KBM-7 (cell line): ENCODE data around the gene CNTNAP5.

Experiments used
- DNase-seq: peaks from one replicate; pipeline ENCODE4 v3.0.0-alpha.2; 2015
- in situ Hi-C: fragments of 300-500 bp; cut with MboI; formaldehyde crosslinking; loops from 2 replicates; pipeline ENCODE4 v1.14.3; 2020; ENCODE audit warnings: low sequenced_read_pairs, low pct_unique_long_range_greater_than_20kb, mixed read lengths

CNTNAP5 gene

DNA sequence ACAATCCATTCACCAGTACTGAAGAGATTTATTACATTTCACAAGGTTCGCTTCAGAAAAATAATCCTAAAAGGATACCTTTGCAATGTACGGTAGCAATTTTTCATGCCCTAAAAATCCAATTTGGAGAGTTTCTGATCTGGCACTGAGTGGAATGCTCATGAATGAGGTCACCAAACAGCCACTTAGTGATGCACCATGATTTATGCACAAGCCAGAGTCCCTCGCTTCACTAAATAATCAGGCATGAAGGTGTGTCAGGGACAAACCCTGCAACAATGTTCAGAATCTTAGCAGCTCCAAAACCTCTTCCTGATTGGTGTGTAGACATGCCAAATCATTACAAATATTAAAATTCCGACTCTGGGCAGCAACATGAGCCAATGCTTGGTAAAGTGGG, 221.1 kb downstream of the CNTNAP5 start:
- in situ Hi-C loops = no loop called here
- no peak for DNase-seq

DNA sequence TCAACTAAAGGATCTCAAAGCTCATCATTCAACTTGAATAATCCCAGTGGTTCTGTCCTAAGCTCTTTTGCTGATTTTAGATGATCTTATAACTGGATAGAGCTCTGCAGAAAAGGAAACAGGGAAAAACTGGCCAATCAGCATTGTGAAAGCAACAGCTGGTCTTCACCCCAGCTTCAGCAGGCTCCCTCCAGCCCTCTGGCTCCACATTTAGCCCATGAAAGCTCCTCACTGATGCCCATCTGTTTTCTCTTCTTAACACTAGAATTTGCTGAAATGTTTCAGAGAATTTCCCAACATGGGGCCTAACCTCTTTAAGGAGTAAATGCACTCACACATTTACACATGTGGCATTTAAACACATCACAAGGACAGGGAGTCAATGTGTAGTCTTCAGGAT, 223.3 kb downstream of the CNTNAP5 start:
- in situ Hi-C loops = no loop called here
- DNase-seq = no peak

DNA sequence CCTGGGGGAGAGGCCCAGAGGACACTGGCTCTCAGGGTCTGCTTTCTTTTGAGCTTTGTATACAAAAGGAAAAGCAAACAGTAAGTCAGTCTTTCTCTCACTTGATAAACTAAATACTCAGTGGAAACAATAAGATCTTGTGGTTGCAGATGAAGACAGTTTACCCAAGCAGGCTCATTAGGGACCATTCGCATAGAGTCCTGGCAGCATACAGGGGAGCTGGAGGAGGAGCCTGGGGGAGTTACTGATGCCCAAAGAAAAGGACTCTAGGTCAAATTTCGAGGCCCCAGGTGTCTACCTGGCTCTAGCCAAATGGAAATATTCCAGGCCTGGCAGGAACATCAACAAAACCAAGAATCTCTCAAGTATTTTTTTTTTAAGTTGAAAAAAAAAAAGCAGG, 225.3 kb downstream of the CNTNAP5 start:
- in situ Hi-C loops = no loop called here
- no peak for DNase-seq

DNA sequence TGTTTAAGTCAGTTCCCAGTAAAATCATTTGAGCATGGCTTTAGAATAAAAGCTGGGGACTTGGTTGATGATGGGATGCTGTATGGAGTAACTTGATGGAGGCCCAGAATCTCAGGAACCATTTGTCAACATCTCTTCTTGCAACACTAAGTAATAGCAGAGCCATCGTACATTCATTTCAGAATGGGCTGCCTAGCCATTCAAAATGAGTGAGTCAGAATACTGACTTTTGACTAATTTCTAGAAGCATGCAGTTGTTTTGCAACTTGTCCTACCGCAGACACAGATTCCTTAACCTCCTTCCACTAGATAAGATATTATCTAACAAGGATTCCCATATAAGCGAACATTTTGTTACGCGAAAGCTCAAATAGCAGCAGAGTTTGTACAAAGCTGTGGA, 229.5 kb downstream of the CNTNAP5 start:
- in situ Hi-C loops = no loop called here
- no peak for DNase-seq

DNA sequence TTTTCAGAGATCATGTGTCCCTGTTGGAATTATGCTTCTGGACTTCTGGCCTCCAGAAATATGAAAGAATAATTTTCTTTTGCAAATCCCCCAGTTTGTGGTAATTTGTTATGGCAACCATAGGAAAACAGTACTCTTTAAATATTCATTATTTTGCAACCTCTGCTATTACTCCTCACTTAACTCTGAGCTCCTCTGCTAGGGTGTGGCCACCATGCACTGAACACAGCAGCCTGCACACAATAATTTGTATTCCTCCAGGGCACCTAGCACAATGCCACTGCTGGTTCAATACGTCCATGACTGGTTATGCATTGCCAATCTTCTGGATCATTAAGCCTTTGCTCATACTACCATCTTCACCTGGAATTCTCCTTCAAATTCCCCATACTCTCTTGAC, 232.0 kb downstream of the CNTNAP5 start:
- DNase-seq = no peak
- in situ Hi-C loops = no loop called here

DNA sequence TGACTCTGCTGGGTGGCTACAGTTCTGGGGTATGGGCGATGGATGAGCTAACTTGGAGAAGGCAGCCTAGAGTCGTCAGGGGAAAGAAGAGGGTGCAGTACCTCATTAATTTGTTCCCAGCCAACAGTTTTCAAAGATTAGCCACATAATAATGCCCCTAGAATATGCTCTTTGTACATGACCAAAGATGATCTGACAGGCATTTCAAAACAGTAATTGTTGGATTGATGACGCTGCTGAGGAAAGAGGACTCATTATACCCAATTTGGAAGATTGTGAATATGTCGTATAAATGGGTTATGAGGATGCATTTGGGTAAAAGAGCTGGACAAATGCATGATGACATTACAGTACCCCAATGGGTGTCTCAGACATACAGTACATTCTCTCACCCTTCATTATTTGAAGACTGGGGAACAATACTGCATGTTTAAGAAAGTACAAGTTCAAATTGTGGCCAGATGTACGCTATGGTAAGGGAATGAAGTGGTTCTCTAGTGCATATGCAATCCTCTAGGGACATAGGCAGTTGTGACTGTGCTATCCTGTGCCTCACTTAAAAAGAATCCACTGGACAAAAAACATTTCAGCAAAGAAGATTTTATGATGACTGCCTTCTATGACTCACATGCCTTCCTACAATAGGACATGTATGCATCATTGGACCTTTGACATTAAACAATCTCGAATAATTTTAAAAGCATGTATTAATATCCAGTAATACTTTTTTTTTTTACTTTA, 233.2 kb downstream of the CNTNAP5 start:
- in situ Hi-C loops = no loop called here
- no peak for DNase-seq

DNA sequence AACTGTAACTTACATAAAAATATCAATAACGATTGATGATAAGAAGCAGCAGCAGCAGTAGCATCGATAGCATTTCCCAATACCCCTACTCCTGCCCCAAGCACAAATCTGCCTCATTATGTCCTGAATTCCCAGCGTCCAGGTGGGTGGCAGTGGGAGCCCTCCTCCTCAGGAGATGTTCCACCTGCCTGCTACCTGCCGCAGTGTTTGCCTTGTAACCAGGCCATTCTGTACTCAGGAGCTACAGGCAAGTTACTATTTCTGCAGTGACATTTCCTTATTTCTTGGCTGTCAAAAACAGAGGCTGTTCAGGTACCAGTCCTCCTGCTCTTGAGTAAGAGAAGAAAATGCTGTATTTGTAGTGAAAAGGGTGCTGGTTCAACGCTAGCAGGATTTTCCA, 236.4 kb downstream of the CNTNAP5 start:
- no peak for DNase-seq
- in situ Hi-C loops = no loop called here

DNA sequence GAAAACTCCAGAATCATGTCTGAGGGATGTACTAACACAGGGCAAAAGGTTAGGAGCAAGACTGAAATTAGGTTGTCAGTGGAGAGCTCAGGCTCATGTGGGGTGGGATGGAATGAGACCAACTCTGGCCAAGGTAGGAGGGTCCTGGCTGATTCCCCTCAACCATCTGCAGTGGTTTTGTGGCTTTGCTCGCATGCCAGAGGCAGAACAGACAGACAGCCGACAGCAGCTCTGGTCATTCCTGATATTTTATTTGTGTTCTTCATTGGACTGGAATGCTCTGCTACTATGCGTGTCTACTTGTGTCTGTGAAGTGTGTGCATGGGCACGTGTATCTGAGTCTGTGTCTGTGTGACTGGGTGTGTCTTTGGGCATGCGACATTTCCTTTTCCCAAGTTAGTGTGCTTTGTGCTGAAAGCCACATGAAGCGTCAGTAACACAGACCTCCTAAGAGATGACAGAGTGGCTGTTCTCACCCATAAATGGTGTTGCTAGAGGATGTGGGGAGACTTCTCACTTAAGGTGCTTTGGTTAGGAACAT, 239.5 kb downstream of the CNTNAP5 start:
- no peak for DNase-seq
- in situ Hi-C loops = no loop called here

DNA sequence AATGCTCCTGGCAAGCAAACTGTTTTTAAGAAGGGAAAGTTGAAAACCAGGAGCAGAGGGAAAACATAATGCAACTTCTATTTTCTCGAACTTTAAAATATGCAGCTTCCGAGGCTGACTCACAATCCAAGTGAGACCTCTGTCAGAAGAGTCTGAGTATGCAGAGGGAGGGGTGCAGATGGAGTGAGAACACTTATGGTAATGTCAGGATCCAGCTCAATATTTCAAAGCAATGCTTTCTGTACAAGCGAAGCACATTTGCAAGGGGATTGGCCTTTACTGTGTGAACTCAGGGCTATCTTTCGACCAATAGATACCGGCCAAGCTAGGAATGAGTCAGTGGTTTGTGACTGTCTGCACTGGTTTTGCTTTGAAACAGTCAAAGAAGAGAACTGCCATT, 242.7 kb downstream of the CNTNAP5 start:
- no peak for DNase-seq
- in situ Hi-C loops = no loop called here

DNA sequence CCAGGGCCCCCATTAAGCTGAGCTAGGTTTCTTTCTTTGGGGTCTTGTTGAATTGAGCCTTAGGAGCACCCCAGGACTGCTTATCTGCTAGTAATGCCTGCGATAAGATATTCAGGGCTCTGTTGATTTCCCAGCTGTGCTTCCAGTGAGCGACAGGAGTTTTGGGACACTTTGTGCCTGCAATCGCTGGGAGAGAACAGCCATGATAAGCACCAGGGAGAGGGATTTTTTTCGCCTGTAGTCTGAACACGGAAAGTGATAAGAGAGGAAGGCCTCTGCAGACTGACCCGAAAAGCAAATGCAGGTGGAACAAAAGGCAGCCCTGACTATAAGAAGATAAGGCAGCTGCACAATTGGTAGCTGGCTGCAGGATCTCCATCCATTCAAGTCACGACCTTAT, 244.3 kb downstream of the CNTNAP5 start:
- in situ Hi-C loops = no loop called here

DNA sequence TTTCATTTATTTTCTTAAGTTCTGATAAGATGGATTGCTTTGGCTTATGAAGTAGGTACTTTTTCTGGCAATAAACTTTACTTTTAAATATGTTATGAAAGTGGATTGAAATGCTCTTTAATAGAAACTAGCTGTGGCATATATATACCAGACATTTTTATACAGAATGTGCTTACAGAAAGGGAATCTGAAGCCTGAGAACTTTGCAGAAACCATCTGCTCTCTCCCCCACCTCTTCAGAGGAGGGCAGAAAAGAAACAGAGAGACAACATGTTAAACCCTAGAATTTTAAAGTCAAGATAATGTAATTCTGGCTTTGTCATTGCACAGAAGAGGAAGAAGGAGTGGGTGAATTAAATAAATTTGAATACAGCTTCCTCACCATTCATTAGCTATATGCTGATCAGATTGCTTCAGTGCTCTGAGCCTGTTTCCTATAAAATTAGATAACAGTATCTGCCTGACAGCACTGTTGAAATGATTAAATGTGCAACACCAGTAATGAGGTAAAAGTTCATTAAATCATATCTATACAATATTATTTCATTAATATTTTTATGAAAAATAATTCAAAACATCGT, 247.3 kb downstream of the CNTNAP5 start:
- no peak for DNase-seq
- in situ Hi-C loops = no loop called here

More for the DNA sequence above, 244.3 kb downstream of the CNTNAP5 start:
- no peak for DNase-seq

DNA sequence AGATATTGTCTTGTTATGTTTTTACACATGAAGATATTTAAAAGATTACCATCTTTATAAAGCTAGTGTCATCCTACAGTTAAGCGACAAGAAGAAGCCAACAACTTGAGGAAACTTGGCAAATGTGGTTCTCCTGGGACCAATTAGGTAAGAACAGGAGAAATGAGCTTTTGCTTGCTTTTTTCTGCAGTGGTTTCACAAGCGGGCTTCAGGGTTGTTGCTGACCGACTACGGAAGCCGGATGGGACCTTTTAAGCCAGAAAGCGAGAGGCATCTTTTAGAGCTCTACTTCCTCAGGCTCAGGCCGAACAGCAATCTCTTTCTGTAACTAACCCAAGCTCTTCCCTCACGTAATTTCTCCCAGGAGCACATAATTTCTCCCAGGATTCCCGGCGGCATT, 256.5 kb downstream of the CNTNAP5 start:
- in situ Hi-C loops = no loop called here
- no peak for DNase-seq

DNA sequence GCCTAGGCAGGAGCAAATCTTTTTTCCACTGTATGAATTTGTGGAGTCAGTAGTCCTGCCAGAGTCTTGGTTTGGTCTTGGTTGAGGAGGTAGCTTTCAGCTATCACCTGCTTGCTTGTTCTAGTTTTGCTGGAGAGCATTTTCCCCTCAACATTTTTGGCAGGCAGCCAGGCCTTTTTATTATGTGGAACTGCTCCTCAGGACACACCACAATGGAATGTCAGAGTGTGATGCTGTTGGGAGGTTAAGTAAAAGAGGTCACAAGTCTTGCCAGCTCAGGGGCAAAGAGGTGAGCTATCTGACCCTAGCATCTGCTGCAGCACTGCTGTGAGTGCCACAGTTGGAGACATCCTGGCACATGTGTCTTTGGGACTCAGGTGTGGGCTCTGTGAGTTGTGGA, 258.0 kb downstream of the CNTNAP5 start:
- in situ Hi-C loops = no loop called here
- DNase-seq = no peak

DNA sequence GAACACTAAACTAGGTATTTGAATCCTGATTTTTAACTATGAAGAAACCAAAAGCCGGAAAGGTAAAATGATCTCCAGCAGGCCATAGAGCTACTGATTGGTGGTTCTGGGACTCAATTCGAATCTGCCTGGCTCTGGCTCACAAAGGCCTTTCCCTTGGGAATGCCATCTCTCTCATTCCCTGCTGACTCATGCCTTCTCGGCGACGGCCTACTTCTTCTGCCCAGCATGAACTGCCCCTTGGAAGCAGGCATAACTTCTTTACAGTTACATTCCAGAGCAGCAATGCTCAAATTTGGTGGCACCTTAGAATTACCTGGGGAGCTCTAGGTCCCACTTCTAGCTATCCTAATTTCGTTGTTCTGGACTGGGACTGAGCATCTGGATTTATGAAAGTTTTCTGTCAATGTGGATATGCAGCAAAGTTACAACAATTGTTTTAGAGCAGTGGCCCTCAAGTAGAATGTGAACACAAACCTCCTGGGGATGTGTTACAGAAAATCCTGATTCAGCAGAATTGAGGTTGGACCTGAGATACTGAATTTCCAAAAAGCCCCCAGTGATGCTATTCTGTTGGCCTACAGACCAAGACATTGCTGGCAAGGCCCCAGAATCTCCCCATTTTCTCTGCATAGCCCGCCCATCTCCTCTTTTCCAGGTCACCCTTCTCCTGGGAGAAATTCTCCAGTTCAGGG, 261.1 kb downstream of the CNTNAP5 start:
- no peak for DNase-seq
- in situ Hi-C loops = no loop called here

DNA sequence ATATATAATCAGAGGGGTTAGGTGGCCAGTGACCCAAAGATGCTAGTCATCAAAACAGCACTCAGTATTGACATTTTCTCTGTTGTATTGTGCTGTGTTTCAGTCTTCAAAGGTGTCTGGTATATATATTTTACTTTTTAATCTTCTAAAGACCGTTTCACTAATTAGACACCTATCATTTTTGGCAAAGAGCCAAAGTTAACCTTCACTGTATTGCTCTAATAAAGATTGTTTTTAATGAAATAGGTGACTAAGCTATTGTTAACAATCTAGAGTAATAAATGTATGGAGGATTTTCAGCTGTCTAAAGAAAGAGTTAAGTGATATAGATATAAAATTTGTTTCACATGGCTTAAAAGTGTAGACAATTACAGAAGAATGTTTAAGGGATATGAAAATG, 264.0 kb downstream of the CNTNAP5 start:
- in situ Hi-C loops = no loop called here
- no peak for DNase-seq

DNA sequence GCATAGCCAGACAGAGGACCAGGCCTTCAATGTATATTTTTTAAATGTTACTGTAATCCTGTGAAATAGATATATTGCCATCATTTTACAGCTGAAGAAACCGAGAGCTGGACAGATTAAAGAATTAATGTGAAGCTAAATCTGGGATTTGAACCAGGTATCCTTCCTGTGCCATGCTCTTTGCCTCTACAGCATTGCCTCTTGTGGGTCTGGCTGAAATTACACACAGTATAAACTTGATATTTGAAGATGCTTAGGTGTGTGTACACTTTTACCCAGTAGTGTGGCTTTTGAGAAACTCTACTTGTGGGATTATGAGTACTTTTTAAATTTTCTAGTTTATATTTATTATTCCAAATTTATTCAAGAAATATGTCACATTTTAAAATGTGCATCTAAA, 264.5 kb downstream of the CNTNAP5 start:
- in situ Hi-C loops = no loop called here
- no peak for DNase-seq

DNA sequence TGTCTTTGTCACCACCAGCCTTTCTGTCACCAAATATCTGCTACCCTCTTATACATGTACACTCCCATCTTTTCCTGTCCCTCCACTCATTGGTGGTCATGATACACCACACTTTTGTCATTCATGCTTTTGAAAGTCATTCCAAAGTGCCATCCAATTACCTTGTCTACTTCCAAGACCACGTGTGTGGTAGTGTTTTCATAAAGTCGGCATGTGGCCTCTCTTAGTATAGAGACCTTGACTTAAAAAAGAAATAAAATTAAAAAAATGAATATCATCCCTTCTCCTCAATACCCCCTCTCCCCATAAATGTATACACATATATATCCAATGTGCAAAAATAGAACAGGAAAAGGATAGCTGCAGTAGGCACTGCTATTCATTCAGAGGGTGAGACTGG, 271.4 kb downstream of the CNTNAP5 start:
- DNase-seq = no peak
- in situ Hi-C loops = no loop called here

DNA sequence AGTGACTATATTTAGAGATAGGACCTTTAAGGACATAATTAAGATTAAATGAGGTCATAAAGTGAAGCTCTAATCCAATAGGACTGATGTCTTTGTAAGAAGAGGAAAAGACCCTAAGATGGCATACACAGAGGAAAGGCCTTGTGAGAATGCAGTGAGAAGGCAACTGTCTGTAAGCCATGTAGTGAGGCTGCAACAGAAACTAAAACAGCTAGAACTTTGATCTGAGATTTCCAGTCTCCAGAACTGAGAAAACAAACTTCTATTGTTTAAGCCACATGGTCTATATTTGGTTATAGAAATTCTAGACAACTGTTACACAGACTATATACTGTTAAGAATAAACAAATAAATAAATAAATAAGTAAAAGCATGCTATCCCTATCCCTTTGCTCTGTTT, 276.8 kb downstream of the CNTNAP5 start:
- in situ Hi-C loops = no loop called here
- no peak for DNase-seq

DNA sequence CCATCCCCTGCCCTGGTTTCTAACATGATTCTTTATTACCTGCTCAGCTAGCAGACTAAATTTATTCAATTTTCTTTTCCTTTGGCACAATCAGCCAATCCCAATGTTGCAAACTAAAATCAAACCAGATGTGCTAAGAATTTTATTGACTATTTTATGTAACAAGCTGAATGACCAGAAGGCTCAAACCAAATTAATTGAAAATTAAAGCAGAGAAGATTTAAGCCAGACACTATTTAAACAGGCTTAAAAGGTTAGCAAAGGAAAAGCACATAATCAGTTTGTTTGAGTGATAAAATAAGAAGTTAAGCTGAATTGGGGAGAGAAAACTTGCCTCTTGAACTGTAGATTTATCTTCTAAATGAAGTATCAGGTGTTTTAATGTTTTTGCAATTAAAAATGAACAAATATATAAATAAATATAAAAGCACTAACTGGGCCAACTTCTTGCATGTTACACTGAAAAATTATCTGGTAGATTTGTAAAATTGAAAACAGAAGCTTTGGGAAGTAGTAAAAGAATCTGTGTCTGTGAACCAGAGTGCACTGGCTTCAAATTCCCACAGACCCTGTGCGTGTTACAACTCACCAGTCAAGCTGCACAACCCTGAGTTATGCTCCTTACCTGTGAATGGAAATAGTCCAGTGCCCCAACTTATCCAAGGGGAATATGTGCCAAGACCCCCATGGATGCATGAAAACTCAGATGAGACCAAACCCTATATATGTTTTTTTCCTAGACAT, 283.4 kb downstream of the CNTNAP5 start:
- DNase-seq = no peak
- in situ Hi-C loops = no loop called here
